IPS-NIHi11 (cell line): ENCODE measurements around the gene ARHGAP10.

Experiments
- DNase-seq: peaks from one replicate; pipeline ENCODE4 v3.0.0; 2012; ENCODE audit warnings: mixed read lengths, low spot score

ARHGAP10 gene

DNA sequence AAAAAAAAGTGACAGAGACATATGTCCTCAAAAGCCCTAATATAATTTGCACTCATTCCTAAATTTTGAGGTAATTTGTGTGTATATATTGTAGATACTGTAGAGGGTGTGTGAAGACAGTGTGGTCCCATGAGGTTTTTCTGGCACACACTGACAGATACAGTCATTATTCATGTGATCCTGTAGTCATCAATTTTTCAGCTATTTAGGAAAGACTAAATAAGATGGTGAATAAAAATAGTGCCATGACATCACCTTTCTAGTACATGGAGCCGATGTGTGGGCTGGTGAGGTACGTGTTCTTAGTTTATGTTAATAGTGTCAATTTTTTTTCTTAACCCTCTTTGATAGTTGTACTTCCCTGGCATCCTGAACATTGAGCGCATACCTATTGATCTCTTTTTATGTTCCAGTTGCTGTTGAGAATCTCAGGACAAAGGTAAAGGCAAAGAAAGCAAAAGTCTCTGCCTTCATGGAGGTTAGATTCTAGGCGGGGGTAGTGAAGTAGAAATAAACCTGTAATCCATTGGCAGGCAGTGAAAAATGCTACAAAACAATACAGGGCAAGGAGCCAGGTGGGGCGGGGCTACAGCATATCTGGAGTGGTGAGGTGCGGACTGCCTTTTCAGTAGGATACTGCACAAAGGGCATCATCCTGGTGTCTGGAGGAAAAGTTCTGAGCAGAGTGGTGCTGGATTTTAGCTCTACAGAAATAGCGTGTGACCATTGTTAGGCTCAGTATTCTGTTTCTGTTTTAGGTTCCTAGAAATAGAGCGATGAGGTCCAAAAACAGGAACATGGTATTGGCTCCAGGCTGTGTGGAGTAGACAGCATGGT lies 93.8 kb downstream of the ARHGAP10 start:
- DNase-seq = peak; percentile 25

DNA sequence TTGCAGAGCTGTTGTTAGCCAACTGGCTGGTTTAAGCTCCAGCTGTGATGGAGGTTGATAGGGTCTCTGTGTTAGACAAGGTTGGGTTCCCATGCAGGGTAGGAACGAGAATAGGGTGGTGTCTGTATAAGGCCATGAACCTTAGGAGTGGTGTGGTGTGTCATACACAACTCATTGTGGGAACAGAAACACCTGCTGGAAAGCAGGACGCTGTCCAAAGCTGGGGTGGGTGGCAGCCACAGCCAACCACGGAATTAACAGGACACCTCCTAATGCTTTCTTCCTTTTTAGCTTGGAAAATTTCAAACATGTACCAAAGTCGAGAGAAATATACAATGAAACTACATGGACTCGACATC lies 94.4 kb downstream of the ARHGAP10 start:
- DNase-seq = no peak

DNA sequence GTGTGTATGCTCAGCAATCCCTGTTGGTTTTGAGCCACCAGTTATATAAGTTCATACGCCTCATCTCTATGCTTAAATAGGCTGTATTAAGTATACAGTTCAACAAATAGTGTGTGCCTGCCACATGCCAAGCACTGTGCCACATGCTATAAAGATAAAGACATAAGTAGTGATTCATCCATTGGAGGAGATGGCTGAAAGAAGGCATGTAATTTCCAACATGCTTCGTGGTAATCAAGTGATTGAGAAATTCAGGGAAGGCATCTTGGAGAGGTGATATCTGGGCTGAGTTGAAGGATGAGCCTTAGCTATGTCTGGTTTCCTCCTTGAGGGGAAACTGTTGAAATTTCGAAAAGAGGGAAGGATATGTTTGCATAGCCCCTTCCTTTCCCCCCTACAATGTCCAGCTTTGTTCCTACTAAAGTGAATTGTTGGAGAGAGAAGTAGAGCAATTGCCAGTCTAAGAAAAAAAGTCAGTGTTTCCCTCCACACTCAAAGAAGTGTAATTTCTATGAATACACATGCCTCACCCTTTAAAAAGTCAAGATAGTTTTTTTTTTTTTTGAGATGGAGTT lies 96.5 kb downstream of the ARHGAP10 start:
- DNase-seq = no peak

GRCh38 chr4:147829401-147830101 lies 97.7 kb downstream of the ARHGAP10 start:
- no peak for DNase-seq

DNA sequence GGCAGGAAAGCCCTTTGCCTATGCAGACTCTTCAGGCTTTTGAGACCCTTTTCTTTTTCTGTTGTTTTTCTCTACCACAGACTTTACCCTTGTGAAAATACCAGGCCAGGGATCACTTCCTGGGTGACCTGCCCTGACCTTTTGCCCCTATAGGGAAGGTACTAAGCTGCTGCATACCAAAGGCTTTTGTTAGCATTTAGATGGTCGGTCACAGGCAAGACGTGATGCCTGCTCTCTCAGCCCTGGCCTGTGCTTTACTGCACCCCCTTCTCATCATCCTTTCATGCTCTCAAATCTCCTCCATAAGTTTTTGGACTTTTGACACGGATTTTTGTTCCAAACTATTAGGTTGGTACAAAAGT lies 98.2 kb downstream of the ARHGAP10 start:
- no peak for DNase-seq

GRCh38 chr4:147830987-147831386 lies 99.1 kb downstream of the ARHGAP10 start:
- DNase-seq = no peak

DNA sequence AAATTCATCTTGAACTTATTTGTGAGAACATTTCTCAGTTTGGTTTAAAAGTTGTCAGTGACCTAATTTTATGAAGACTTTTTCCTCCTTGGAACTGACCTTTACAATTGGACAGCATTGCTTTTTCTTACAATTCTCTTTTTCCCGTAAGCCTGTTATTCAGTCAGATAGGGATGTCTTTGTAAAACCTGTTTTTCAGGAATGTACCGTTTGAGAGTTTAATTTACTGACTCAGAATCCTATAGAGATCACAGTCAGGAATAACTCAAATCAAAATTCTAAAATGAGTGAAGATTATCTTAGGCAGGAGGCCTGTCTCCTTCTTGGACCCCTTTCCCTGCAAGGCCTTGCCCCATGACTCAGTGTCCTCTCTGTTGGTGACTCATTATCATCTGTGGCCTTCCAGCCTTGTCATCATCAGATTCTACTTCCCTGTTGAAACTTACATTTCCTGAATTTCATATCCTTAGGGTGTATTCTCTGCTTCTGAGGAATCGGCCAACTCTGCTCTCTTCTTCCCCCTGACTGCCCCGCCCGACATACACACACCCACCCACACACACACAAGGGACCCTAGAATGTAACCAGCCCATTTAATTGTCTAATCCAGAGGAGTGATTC lies 99.8 kb downstream of the ARHGAP10 start:
- no peak for DNase-seq

GRCh38 chr4:147833254-147833653 lies 101.4 kb downstream of the ARHGAP10 start:
- DNase-seq = no peak

DNA sequence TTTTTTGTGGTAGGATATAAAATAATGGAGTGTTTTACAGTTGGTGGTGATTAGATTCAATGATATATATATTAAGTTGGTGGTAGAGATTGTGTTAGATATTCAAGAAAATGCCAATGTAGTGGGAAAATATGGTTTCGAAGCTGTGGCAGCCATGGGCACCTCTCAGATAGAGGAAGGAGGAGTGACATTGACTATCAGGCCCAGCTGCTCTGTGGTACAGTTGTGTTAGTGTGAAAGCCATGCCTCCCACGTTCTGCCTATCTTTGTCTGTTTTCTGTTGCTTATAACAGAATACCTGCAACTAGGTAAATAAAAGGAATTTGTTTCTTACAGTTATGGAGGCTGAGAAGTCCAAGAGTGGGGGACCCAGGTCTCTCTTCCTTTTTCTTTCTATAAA lies 101.9 kb downstream of the ARHGAP10 start:
- no peak for DNase-seq

GRCh38 chr4:147834480-147834879 lies 102.6 kb downstream of the ARHGAP10 start:
- no peak for DNase-seq

GRCh38 chr4:147836807-147837206 lies 104.9 kb downstream of the ARHGAP10 start:
- no peak for DNase-seq

DNA sequence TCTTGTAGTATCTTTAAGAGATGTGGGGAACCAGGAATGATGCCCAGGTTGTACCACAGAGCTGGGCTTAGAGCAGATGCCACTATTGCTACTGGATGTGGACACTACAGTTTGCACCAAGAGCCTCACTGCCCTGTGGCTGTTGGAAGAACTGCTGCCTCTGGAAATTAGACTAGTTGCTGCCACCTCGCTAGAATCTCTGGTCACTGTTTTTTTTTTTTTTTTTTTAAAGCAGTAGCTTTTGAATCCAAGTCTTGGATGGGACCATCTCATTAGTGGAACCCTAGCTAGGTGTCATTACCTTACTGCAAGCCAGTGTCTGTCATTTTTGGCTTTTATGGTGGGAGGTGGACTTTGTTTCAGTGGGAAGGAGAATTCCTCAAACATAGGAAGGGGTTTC lies 105.5 kb downstream of the ARHGAP10 start:
- peak; percentile 23 for DNase-seq

DNA sequence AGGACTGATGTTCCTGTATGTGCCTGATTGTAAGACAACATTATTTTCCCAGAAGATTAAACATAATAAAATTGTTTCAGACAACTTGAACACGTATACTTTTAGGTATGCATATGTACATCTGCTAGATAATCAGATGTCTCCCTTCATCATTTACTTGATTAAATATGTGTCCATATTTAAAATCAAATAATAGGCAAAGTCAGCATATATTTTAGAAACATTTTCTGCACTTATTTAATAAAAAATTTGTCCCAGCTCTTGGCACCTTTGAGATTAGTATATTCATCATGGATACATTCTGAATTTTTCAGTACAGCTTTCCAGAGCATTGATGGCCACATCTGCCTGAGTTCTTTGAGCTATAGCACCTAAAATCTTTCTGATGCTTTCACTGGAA lies 106.0 kb downstream of the ARHGAP10 start:
- DNase-seq = no peak

DNA sequence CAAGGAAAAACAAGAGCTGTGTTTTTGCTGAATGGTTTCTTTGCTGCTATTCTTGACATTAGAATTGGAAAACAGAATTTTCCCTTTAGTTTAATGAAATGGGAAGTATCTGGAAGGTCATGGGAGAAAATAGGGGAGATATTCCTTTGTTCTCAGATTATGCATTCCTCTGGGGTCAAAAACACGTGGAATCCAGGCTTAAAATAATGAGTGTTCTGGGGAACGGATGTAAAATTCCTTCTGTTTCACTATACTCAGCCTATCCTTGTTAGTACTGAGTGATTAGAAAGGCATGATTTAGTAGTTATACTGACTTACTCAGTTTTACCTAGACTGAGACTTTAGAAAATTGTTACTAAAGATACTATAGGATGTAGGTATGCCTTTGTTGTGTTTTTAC lies 107.3 kb downstream of the ARHGAP10 start:
- no peak for DNase-seq

DNA sequence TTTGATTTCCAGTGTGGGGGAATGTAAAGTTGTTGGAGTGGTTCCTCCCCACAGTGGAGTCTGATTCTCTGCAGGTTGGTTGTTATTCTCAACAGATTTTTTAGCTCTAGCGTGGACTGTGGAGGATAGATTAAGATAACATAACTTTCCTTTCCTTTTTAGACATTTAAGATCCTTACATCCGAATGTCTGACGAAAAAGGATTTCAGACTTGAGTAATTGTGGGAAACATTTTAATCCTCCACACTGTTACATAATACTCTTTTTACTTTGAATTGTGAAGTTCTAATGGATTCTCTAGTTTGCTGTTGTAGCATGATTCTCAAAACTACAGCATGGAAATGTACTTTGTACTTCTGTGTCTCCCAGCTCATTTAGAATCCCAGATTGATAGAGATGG lies 107.8 kb downstream of the ARHGAP10 start:
- DNase-seq = no peak

GRCh38 chr4:147840838-147841738 lies 109.2 kb downstream of the ARHGAP10 start:
- DNase-seq = no peak

DNA sequence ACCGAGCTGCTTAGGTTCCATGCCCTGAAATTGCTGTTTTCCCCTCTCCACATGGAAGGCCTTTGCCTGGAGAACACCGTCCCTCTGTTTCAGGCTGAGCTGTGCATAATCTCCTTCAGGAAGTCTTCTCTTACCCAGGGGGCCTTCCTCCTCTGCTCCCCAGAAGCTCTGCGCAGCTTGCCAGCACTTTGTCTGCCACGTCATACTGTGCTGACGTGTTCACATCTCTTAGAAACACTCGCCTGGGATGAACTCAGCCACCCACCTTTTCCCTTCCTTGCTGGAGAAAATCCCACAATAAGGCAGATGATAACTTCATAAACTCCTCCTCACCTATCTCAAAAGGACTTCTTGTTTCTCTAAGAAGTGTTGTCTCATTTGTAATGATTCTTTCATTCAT lies 110.7 kb downstream of the ARHGAP10 start:
- DNase-seq = no peak

DNA sequence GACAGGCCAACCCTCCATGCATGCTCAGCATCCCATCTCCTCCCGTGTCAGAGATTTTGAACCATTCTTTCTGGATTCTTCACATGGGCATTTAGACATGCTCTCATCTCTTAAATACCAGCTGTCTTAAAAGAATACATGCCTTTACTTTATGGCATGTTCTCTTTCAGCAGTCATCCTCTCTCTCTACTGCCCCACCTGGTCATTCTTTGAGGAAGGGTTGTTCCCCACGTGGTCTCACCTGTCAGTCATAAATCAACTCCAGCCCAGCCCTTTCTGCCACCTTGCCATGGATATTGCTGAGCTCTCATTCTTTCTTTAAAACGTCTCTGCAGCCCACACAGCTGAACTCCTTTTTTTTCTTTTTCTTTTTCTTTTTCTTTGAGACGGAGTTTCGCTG lies 111.3 kb downstream of the ARHGAP10 start:
- peak; percentile 67 for DNase-seq

DNA sequence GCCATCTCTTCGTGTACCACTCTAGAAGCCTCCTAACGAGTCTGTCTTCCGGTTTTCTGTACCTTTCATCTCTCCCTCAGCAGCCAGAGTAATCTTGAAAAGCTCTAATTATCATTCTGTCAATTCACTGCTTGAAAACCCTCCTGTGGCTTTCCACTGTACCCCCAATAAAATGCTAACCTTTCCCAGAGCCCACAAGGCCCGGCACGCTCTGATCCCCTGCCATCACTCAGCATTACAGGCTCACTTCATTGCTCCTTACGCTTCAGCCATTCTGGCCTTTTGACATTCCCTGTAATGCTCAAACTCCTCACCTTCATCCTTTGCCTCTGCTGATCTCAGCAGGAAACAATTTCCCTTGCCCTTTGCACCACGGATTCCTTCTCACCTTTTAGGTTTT lies 112.9 kb downstream of the ARHGAP10 start:
- DNase-seq = no peak

GRCh38 chr4:147846318-147847155 lies 114.6 kb downstream of the ARHGAP10 start:
- DNase-seq = no peak
